HG02763 (cell line): Measurements from ENCODE around the gene SSR4.

Experiments used
- ATAC-seq: cut with Tn5 transposase; IDR thresholded peaks from one replicate; pipeline ENCODE4 v1.9.1; 2021; ENCODE audit warnings: mild to moderate bottlenecking, moderate library complexity; ENCODE audit not compliant: unreplicated experiment

SSR4 gene

GRCh38 chrX:153780678-153781427 is 13.6 kb upstream of the SSR4 start, which contains the start of gene SRPK3:
Gene SRPK3 (plus strand): TSS chrX:153781041. CDS start chrX:153781087, 46 bp downstream.
- ATAC-seq = no peak

DNA sequence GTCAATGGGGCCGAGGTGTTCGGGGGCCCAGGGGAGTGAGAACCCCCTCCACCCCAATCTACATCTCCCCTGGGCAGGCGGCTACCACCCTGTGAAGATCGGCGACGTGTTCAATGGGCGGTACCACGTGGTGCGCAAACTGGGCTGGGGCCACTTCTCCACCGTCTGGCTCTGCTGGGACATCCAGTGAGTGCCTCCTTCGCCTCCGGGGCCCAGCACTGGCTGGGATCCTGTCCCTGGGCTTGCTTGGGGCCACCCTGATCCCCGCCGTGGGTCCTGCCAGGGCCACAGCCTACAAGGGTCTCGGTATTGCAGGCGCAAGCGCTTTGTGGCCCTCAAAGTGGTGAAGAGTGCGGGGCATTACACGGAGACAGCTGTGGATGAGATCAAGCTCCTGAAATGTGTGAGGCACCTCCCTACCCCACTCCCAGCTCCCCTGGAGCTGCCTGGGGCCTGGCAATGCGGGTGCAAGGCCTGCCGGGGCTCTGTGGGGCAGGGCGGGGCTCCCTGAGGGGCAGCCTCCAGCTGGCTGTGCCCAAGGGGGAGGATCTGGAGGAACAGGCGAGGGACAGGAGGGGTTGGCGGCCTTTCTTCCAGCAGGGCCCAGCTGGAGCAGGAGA is 12.9 kb upstream of the SSR4 start:
- ATAC-seq = no peak

DNA sequence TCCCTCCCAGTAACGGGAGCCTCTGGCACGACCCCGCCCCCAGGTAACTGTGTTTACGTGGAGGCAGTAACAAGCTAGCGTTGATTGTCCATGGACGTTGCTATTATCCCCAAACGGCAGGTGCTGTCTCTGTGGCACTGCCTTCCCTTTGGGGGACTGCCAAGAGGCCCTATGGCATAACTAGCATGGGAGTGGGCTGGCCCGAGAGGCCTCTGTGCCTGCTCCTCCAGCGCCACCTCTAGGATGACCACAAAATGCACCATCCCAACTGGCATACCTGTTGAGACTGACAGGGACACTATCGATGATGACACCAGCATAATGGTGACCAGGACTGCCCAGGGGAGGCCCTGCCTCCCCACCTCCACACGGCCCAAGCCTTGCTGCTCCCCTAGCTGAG is 12.2 kb upstream of the SSR4 start:
- ATAC-seq = no peak

GRCh38 chrX:153782871-153783270 is 11.6 kb upstream of the SSR4 start:
- no peak for ATAC-seq

DNA sequence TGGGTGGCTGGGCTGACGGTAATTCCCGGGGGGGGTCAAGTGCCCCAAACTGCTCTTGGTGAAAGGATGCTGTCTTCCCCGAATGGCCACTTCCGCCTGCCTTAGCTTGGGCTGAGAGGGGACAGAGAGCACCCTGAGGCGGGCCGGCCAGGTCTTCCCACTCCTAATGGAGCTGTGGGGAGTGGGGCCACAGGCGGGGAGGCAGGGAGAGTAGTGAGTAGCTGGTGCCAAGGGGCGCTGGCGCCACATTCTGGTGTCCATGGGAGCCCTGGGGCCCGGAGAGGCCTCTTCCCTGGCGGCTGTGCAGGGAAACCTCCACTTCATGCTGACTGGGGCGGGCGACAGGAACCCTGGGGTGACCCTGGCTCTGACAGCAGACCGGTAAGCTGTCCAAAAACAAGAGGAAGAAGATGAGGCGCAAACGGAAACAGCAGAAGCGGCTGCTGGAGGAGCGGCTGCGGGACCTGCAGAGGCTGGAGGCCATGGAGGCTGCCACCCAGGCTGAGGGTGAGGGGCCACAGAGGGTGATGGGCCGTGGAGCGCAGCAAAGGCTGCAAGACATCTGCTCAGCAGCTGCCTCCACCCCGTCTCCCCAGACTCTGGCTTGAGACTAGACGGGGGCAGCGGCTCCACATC is 11.0 kb upstream of the SSR4 start:
- ATAC-seq = no peak

DNA sequence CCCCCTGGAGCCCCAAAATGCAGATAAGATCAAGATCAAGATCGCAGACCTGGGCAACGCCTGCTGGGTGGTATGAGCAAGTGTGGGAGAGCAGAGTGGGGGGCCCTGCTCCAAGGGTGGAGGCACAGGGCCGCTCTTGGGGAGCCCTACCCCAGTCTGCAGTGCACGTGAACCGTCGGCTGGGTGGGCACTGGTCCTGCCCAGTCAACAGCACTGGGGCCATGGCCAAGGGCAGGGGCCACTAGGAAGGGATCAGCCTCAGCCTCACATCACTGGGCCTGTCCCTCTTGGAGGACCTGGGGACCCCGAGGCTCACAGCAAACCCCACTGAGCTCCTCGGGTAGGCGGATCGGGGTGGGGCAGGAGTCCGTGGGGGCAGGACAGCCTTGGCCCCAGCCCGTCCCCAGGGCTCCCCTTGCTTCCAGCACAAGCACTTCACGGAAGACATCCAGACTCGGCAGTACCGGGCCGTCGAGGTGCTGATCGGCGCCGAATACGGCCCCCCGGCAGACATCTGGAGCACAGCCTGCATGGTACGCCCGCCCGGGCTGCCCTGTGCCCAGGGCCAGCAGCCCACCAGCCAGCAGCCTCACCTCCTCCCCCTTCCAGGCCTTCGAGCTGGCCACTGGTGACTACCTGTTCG is 10.0 kb upstream of the SSR4 start:
- no peak for ATAC-seq

DNA sequence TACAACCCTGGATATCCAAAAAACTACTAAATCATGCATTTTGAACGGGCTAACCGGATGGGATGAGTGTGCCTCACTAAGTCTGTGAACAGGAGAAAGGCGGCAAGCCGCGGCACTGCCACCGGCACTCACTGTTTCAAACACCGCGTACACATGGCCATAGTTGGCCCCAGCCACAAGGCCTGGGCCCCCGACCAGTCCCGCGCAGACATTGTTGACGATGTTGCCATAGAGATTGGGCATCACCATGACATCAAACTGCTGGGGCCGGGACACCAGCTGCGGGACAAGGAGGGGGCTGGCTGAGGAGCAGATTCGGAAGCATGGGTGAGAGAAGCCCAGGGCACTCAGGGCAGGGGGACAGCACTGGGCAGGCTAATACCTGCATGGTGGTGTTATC is 7.8 kb upstream of the SSR4 start:
- ATAC-seq = no peak

DNA sequence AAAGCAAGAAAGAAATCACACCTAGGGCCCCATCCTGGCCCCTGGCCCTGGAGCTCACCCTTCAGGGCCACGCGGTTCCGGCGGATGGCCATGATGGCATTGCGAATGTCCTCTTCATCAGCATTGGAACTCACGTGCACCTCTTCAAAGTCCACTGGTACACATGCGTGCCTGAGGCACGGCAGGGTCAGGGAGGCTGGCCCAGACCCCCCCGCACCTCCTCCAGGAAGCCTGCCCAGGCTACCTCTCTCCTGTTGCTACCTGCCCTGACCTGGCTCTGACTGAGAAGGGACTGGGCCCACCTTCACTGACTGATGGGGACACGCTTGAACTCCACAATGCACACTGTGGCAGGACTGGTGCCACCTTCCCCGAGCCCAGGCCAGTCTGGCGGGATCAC is 4.8 kb upstream of the SSR4 start:
- ATAC-seq = no peak

DNA sequence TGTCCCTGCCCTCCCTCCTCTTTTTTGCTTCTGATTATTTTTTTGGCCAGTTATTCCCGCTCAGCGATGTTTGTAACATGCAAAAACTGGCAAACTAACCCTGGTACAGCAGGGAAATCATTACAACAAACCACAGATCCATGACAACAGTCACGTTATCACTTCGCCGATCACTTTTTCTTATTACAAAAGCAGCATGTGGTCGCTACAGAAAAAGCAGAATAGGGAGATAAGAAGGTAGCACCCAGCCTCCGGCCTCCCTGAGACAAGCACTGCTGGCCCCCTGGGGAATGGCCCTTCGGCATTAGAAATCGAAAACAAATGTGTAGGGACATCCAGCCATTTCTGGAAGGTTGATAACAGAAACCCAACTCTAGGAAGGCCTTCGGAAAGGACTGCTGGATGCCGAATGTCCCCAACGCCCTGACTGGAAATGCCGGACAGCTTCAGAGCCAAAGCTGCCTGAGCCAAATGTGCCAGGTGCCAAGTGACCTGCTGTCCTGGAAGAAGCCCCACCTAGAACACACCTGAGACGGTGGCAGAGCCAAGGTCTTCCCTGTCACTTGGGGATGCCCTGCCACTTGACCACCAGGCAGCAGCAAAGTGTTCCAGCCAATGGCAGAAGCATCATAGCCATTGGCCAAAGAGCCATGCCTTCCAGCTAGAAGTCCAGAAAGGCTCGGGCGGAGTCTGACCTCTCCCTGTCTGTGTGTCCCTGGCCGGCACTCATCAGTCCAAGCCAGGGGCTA is 3.2 kb upstream of the SSR4 start:
- ATAC-seq = no peak

DNA sequence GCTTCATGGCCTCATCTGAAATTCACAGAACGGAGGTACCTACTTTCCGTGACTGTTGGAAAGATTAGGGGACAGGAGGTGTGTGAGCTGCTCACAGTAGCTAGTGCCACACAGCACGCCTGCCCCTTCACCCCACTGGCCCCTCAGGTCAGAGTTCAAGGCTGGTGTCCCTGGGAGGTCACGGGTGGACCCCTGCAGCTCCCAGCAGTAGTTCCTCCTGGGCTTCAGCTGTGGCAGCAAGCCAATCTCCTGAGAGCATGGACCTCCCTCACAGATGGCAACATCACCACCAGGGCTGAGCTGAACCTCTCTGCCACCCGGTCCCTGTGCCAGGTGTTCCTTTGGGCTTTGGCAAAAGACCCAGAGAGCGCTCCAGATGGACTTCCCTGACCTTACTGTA is 2.1 kb upstream of the SSR4 start:
- ATAC-seq = no peak

- ATAC-seq = no peak
These were observed 1.2 kb upstream of the SSR4 start for GRCh38 chrX:153793291-153793690.

DNA sequence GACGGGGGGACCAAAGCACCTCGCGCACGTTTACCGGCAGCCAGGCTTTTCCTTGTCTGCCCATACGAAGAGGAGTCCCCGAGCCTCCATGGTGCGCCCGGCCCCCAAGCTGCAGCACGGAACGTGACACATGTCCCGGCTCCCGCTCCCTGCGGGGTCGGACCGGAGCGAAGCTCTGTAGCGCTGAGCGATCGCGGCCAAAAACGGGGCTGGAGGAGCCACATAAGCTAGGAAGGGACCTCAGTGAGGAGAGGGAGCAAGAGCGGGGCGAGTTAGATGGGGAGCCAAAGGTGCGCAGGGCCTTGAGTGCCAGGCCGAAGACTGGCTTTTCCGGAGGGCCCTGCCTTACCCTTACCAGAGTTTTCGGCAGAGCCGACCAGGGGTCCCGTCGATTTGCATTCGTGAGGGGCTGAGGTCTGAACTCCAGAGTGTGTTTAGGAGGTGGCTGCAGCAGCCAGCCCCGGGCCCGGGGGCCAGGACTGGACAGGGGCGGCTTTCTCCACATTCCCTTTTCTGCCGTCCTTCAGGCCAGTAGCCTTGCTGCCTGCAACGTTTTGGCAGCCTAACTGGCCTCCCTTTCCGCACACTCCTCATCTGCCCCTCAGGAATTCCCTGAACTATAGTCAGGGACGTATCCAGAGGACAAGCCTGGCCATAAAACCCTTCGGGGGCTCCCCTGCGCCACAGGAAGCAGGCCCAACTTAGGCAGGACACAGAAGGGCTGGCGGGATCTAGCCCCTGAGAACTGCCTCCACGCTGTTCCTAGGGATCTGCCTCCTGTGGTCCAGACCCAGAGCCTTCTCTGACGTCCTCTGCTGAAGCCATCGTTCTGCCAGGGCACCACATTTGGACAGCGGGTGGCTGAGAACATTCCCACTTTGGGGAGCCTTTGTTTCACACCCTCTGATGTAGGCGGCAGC is 689 bp downstream of the SSR4 start:
- ATAC-seq = no peak

DNA sequence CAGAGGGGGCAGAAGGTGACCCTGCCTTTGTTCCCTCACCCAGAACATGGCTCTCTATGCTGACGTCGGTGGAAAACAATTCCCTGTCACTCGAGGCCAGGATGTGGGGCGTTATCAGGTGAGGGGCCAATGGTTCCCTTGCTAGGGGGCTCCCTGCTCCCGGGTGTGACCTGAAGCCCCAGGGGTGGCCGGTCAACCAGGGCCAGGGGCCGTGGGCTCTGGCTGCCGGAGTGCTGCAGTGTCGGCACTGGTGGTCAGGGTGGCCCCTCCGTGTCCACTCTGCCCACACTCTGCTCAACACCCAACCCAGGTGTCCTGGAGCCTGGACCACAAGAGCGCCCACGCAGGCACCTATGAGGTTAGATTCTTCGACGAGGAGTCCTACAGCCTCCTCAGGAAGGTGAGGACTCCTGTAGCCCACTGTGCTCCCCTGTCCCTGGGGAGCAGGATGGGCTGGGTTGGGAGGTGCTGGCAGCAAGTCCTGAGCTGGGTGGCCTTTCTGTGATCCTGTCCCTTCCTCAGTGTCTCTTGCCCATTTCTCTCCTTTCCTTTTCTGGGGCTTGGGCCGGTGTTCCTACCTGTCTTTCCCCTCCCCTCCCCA is 3.0 kb downstream of the SSR4 start:
- ATAC-seq = no peak

- no peak for ATAC-seq
These were observed 4.9 kb downstream of the SSR4 start for GRCh38 chrX:153799326-153799725.

DNA sequence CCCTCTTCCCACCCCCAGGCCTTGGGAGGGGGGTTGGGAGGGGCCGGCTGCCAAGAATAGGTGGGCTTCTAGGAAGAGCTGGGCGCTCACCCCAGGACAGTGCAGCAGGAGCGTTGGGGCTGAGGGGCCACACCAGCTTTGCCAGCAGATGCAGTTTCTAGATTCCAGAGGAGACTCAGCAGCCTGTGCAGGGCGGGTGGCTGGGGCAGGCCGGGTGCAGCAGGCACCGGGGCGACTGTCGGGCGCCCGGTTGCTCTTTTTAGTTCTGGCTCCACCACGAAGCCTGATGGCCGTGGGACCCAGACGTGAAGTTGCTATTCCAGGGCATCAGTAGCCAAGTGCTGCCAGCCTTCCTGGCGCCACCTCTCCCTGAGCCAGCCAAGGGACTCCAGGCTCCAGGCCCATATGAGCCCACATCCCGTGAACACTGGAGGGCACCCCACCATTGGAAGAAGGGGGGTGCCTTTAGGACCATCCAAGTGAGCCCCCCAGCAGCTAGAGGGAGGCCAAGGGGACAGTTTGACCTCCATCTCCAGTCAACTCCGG is 5.8 kb downstream of the SSR4 start:
- ATAC-seq = no peak

GRCh38 chrX:153800746-153801145 is 6.3 kb downstream of the SSR4 start:
- no peak for ATAC-seq

DNA sequence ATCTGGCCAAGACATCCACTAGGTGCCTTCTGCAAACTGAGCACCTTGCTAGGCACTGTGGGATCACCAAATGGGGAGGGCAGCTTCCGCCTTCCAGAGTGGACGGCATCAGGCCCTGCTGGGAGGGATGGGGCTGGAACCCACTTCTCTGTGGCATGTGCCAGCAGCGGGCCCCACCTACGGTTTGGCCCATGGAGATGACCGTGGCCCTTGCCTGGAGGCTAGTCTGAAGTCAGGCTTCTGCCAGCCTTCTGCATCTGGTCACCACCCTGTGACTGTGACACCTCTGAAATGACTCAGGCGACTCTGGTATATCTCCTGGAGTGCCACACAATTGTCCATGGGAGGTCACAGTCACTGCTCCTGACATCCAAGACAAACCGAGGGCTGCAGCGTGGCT is 7.2 kb downstream of the SSR4 start:
- ATAC-seq = no peak

- no peak for ATAC-seq
These were observed 8.1 kb downstream of the SSR4 start for GRCh38 chrX:153802513-153803045.
